HEK293T (cell line): ENCODE results near the gene ELK1.

ENCODE experiments used
- ARNT ChIP-seq: fragments of 450-650 bp; IDR thresholded peaks from 2 replicates; pipeline ENCODE4 v1.6.1; 2017; ENCODE audit warnings: mild to moderate bottlenecking
- BHLHE40 ChIP-seq: fragments of 450-650 bp; IDR thresholded peaks from 2 replicates; pipeline ENCODE4 v1.6.1; 2016; ENCODE audit warnings: mild to moderate bottlenecking, moderate library complexity, borderline replicate concordance
- FOXA1 ChIP-seq: fragments of 450-650 bp; IDR thresholded peaks from 2 replicates; pipeline ENCODE4 v1.6.1; 2016; ENCODE audit warnings: mild to moderate bottlenecking
- FOXK2 ChIP-seq: fragments of 450-650 bp; IDR thresholded peaks from 2 replicates; pipeline ENCODE4 v1.6.1; 2016; ENCODE audit warnings: mild to moderate bottlenecking
- LEF1 ChIP-seq: fragments of 450-650 bp; IDR thresholded peaks from 2 replicates; pipeline ENCODE4 v1.6.1; 2017; ENCODE audit warnings: mild to moderate bottlenecking, borderline replicate concordance
- SUZ12 ChIP-seq: fragments of 450-650 bp; IDR thresholded peaks from 2 replicates; pipeline ENCODE4 v1.6.1; 2016; ENCODE audit warnings: mild to moderate bottlenecking
- TARDBP ChIP-seq: fragments of 450-650 bp; IDR thresholded peaks from 2 replicates; pipeline ENCODE4 v1.6.1; 2016

DNA sequence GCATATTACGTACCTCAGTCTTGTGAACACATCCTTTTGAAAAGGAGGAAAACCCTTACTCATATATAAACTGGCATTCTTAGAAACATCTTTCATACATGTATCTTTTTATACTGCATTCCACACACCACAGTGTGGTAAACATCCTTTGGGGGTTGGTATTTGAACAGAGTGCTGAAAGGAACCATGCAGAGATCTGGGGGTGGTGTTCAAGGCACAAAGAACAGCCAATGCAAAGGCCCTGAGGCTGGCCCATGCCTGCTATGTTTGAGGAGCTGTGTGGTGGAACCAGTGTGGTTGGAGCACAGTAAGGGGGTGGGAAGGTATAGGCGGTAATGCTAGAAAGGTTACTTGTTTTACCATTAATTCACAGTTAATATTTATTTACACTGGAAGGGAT is 2.0 kb downstream of the ELK1 start:
- TF ChIP-seq SUZ12: no peak
- TF ChIP-seq LEF1: no peak
- no peak for TF ChIP-seq BHLHE40
- no peak for TF ChIP-seq ARNT
- no peak for TF ChIP-seq FOXK2
- no peak for TF ChIP-seq FOXA1
- no peak for TF ChIP-seq TARDBP
